HG02623 (cell line): Measurements from ENCODE around the gene CCNG1.
"Not testable (repeated sequence)": the region's sequence is repeated elsewhere in the genome, so short reads cannot be mapped to it uniquely, and the experiment has no call there.

Source experiments
- ATAC-seq: cut with Tn5 transposase; IDR thresholded peaks from one replicate; pipeline ENCODE4 v1.9.1; 2021; ENCODE audit warnings: moderate library complexity; ENCODE audit not compliant: unreplicated experiment

CCNG1 gene

GRCh38 chr5:163437309-163438182 lies at the start of gene CCNG1:
TSS of gene CCNG1 (plus strand) at chr5:163437595. CDS start at chr5:163439257, 1,662 bp downstream.
- ATAC-seq: peak; percentile 96

- no peak for ATAC-seq
Observed at GRCh38 chr5:163395792-163396191, 41.6 kb upstream of the CCNG1 start.

GRCh38 chr5:163396818-163397340 lies 40.5 kb upstream of the CCNG1 start:
- ATAC-seq: not testable (repeated sequence)

- no peak for ATAC-seq
Observed at GRCh38 chr5:163397354-163397753, 40.0 kb upstream of the CCNG1 start.

GRCh38 chr5:163399923-163400322 lies 37.5 kb upstream of the CCNG1 start:
- ATAC-seq: no peak

GRCh38 chr5:163401271-163401670 lies 36.1 kb upstream of the CCNG1 start:
- ATAC-seq: no peak

- no peak for ATAC-seq
Observed at GRCh38 chr5:163402007-163402406, 35.4 kb upstream of the CCNG1 start.

- ATAC-seq: no peak
Observed at GRCh38 chr5:163404364-163405173, 32.8 kb upstream of the CCNG1 start.

GRCh38 chr5:163407034-163407655 lies 30.2 kb upstream of the CCNG1 start:
- ATAC-seq: peak; percentile 78

- ATAC-seq: peak; percentile 73
Observed at GRCh38 chr5:163408311-163408923, 29.0 kb upstream of the CCNG1 start.

- no peak for ATAC-seq
Observed at GRCh38 chr5:163409384-163409783, 28.0 kb upstream of the CCNG1 start.

GRCh38 chr5:163410505-163410904 lies 26.9 kb upstream of the CCNG1 start:
- no peak for ATAC-seq

- ATAC-seq: not testable (repeated sequence)
Observed at GRCh38 chr5:163415673-163416072, 21.7 kb upstream of the CCNG1 start.

GRCh38 chr5:163424836-163425235 lies 12.6 kb upstream of the CCNG1 start:
- ATAC-seq: no peak

GRCh38 chr5:163426128-163426527 lies 11.3 kb upstream of the CCNG1 start:
- not testable (repeated sequence) for ATAC-seq

GRCh38 chr5:163432544-163432943 lies 4.9 kb upstream of the CCNG1 start:
- no peak for ATAC-seq

GRCh38 chr5:163433271-163433670 lies 4.1 kb upstream of the CCNG1 start:
- ATAC-seq: no peak

- no peak for ATAC-seq
Observed at GRCh38 chr5:163434401-163434866, 3.0 kb upstream of the CCNG1 start.

- no peak for ATAC-seq
Observed at GRCh38 chr5:163436515-163436914, 880 bp upstream of the CCNG1 start.

- ATAC-seq: no peak
Observed at GRCh38 chr5:163437011-163437308, 435 bp upstream of the CCNG1 start.

- no peak for ATAC-seq
Observed at GRCh38 chr5:163439092-163439425, 1.7 kb downstream of the CCNG1 start.
